GM21737 (cell line): ENCODE measurements around the gene TBC1D22A.
"Not testable (repeated sequence)": the region's sequence is repeated elsewhere in the genome, so short reads cannot be mapped to it uniquely, and the experiment has no call there.

Experiments used
- ATAC-seq: cut with Tn5 transposase; IDR thresholded peaks from one replicate; pipeline ENCODE4 v1.9.1; 2021; ENCODE audit warnings: mild to moderate bottlenecking, moderate library complexity; ENCODE audit not compliant: unreplicated experiment

The TBC1D22A gene, protein sequence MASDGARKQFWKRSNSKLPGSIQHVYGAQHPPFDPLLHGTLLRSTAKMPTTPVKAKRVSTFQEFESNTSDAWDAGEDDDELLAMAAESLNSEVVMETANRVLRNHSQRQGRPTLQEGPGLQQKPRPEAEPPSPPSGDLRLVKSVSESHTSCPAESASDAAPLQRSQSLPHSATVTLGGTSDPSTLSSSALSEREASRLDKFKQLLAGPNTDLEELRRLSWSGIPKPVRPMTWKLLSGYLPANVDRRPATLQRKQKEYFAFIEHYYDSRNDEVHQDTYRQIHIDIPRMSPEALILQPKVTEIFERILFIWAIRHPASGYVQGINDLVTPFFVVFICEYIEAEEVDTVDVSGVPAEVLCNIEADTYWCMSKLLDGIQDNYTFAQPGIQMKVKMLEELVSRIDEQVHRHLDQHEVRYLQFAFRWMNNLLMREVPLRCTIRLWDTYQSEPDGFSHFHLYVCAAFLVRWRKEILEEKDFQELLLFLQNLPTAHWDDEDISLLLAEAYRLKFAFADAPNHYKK

GRCh38 chr22:46762238-46763050, at the start of gene TBC1D22A:
TSS of gene TBC1D22A (plus strand) at chr22:46762650. CDS start at chr22:46762787, 137 bp downstream.
- ATAC-seq: peak; percentile 73

- no peak for ATAC-seq
Observed at GRCh38 chr22:46714550-46714949, 47.9 kb upstream of the TBC1D22A start.

- ATAC-seq: no peak
Observed at GRCh38 chr22:46719921-46720320, 42.5 kb upstream of the TBC1D22A start.

- ATAC-seq: no peak
Observed at GRCh38 chr22:46721501-46722085, 40.9 kb upstream of the TBC1D22A start.

DNA sequence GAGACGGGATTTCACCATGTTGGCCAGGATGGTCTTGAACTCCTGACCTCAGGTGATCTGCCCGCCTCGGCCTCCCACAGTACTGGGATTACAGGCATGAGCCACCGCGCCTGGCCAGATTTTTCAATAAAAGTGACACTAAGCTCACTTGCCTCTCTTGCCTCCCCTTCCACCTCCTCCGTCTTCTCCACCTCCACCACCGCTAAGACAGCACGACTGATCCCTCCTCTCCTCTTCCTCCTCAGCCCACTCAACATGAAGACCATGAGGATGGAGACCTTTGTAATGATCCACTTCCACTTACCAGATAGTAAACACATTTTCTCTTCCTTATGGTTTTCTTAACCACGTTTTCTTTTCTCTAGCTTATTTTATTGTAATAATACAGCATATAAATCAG, 38.6 kb upstream of the TBC1D22A start:
- no peak for ATAC-seq

GRCh38 chr22:46725096-46725495, 37.4 kb upstream of the TBC1D22A start:
- ATAC-seq: no peak

- ATAC-seq: no peak
Observed at GRCh38 chr22:46726066-46726985, 36.1 kb upstream of the TBC1D22A start.

DNA sequence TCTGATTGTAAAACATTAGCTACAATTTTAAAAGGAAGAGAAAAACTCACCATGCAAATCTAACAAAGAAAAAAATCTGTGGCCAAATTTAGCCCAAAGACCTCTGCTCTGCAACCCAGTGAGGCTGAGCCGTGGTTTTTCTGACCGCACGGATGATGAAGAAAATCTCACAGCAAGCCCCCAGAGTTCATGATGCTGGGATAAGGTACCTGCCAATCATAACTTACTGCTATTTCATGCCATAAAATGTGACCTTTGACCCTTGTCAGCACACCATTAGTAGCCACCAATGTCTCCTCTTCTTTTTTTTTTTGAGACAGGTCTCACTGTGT, 35.5 kb upstream of the TBC1D22A start:
- no peak for ATAC-seq

DNA sequence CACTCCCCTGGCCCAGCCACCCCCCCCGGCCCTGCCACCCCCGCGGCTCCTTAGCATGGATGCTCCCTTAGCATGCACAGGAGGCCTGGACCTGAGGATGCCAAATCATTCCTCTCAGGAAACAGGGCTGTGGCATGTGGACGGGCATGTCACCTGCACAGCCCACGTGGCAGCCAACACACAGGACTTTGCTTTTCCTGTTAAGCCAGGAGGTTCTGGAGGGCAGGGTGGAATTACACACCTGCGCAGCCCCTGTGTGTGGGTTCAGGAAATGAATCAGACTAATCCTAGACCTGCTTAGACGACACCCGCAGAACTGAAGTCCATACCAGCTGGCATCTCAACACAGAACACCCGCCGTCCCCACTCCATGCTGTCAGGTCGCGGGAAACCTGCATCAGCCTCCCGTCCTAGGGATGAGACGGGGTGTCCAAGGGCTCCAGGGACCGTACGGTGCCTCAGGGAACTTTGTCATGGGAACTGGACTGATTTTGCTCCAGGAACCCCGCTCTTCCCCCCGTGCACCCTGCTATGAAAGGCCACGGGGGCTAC, 34.6 kb upstream of the TBC1D22A start:
- no peak for ATAC-seq

- no peak for ATAC-seq
Observed at GRCh38 chr22:46728470-46728869, 34.0 kb upstream of the TBC1D22A start.

DNA sequence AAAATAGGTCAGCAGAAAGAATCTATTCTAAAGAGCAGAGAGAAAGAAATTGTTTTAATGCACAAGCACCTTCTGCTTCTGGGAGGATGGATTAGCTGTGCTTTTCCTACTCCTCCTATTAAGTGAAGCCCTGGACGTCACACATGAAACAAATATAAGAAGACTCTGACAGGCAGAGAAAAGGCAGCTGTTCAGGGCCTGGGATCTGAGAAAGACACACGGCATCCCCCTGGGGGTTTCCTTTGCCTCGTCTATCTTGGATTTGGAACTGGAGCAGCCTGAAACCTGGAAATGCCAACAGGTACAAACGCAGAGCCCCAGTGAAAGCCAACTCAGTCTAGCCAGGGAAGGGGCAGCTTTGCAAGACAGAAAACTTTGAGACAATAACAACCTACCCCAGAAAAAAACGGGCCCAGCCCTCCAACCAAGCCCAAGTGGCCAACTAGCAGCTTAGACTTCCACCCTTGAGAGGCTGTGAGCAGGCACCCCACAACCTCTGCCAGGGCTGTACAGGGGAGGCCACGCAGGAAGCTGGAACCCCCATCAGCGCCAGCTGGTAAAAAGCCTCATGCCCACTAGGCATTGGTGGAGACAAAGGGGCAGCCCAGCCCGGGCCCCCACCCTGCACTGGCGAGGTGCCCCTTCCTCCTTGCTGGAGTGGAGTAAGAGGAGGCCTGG, 31.7 kb upstream of the TBC1D22A start:
- no peak for ATAC-seq

DNA sequence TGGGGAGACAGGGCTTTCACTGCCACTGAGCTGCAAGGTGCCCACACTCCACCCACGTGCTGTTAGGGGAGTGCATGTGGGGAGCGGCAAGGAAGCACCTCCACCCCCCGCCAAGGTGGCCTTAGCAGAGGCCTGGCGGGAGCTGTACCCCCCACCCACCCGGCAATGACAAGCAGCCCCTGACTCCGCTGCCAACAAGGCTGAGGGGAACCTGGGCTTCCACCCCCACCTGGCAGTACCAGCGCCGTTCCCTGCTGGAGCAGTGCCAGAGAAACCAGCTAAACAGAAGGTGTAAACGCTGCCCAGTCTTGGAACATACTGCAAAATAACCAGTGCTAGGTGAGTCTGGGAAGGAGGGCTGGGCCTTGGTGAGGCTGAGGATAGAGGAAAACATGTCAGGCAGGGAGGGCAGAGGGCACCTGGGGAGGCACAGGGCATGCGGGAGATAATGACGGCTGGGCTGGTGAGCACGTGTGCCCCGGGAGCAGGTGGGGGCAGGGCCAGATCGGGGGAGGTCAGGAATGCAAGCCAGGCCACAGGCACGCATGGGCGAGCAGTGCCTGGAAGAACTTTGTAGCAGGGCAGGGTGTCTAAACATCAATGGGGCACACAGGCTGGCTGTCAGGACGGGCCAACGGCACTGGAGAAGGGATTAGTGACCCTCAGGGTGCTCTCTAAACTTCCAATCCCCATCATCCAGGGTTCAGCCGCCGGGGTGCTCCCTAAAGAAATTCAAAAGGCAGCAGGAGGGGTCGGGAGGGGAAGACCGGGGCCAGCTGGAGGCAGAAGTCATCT, 31.0 kb upstream of the TBC1D22A start:
- no peak for ATAC-seq

GRCh38 chr22:46732041-46732379, 30.4 kb upstream of the TBC1D22A start:
- ATAC-seq: no peak

DNA sequence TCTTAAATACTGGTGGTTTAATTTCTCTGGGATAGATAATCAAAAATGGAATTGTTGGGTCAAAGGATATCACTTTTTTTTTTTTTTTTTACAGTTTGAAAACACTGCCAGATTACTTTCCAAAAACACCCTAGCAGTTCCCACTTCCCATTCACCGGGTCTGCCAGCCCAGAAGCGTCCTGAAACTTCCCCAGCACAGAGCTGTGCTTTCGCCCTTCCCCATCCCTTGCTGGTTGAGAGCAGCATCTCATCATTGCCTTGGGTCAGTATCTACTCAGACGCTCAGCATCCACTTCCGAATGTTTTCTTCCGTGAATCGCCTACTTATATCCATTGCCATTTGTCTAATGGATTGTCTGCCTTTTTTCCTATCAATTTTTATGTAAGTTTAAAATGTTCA, 29.9 kb upstream of the TBC1D22A start:
- ATAC-seq: no peak

- ATAC-seq: not testable (repeated sequence)
Observed at GRCh38 chr22:46734213-46734722, 28.2 kb upstream of the TBC1D22A start.

- ATAC-seq: no peak
Observed at GRCh38 chr22:46734830-46735453, 27.5 kb upstream of the TBC1D22A start.

- ATAC-seq: no peak
Observed at GRCh38 chr22:46735747-46736608, 26.5 kb upstream of the TBC1D22A start.
